Measurements from ENCODE around the gene SMU1. TPM values are rescaled to one million over a fixed set of nuclear protein-coding genes. Genes with fewer than 3 reads are reported as not detected.

The SMU1 gene
- total RNA-seq, 4 donors from 2014 or later = 12.8 to 18.1 (median 15.8) TPM

- TF ChIP-seq, protein P1, sequence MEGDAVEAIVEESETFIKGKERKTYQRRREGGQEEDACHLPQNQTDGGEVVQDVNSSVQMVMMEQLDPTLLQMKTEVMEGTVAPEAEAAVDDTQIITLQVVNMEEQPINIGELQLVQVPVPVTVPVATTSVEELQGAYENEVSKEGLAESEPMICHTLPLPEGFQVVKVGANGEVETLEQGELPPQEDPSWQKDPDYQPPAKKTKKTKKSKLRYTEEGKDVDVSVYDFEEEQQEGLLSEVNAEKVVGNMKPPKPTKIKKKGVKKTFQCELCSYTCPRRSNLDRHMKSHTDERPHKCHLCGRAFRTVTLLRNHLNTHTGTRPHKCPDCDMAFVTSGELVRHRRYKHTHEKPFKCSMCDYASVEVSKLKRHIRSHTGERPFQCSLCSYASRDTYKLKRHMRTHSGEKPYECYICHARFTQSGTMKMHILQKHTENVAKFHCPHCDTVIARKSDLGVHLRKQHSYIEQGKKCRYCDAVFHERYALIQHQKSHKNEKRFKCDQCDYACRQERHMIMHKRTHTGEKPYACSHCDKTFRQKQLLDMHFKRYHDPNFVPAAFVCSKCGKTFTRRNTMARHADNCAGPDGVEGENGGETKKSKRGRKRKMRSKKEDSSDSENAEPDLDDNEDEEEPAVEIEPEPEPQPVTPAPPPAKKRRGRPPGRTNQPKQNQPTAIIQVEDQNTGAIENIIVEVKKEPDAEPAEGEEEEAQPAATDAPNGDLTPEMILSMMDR (IDR thresholded peaks at IDR 0.05; ENCODE audit: low read depth) = no peak
These were observed 32.8 kb downstream of the SMU1 start for GRCh38 chr9:33043671-33044070.

DNA sequence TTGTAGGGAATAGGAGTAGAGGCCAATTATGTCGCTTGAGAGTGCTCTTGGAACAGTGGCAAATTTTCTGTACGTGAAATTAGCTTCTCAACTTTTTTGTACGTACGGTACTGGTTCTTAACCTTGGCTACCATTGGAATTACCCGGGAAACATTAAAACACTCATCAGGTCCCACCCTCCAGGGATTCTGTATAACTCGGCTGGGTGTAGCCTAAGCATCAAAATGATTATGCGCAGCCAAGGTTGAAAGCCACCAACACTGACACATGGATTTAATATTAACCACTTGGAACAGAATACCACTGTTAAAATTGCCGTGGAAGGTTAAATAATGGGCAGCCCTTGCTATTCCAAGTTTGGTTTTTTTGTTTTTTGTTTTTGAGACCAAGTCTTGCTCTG lies 34.0 kb downstream of the SMU1 start:
- TF ChIP-seq, protein P1 (IDR thresholded peaks at IDR 0.05; ENCODE audit: low read depth) = no peak

GRCh38 chr9:33041432-33042188 lies 34.9 kb downstream of the SMU1 start:
- TF ChIP-seq, protein P1 (IDR thresholded peaks at IDR 0.05; ENCODE audit: low read depth) = no peak

DNA sequence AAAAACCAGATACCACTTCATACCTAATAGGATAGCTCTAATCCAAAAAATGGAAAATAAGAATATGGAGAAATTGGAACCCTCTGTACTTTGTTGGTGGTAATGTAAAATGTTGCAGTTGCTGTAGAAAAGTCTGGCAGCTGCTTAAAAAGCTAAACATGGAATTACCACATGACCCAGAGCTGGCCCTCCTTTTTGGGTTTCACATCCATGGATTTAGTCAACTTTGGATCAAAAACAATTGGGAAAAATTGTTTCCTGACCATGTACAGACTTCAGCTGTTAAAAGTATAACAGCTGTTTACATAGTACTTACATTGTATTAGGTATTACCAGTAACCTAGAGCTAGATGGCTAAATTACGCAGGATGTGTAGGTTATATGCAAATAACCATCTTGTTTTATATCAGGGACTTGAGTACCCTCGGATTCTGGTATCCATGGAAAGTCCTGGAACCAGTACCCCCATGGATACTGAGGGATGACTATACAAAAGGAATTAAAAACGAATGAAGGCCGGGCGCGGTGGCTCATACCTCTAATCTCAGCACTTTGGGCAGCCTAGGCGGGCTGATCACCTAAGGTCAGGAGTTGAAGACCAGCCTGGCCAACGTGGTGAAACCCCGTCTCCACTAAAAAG lies 35.6 kb downstream of the SMU1 start:
- TF ChIP-seq, protein P1 (IDR thresholded peaks at IDR 0.05; ENCODE audit: low read depth) = no peak

DNA sequence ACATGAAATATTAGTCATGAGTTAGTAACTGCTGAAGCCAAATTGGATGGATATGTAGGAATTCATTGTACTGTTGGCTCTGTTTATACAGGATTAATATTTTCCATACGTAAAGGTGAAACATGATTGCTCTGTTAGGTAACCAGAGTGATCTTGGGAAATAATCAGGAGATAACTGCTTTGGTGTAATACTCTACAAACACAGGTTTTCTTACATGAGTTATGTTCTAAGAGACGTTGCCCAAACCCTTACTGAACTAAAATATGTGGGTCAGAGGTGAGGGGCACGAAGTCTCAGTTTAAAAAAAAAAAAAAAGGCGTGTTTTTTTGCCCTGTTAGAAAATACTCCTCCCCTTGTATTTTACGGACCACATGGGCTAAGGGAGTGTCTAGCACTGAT lies 43.6 kb downstream of the SMU1 start:
- TF ChIP-seq, protein P1 (IDR thresholded peaks at IDR 0.05; ENCODE audit: low read depth) = no peak

DNA sequence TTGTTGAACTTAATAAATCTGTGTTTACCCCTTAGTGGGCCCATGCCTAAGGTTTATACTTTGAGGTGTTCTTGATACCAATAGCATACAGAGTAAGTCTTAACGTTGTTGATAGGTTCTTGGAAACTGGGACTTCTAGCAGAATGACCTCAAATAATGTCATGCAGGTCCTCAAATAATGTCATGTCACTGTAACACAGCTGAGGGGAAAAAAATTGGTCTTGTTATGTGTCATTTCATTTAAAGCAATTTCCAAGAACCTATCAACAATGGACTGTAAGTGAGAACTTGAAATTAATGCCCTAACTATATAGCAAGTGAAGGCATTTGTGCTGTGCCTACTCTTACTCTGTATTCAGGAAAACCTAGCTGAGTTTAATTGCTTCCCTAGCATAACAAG lies 44.2 kb downstream of the SMU1 start:
- TF ChIP-seq, protein P1 (IDR thresholded peaks at IDR 0.05; ENCODE audit: low read depth) = no peak

GRCh38 chr9:33030285-33030684 lies 46.2 kb downstream of the SMU1 start:
- TF ChIP-seq, protein P1 (IDR thresholded peaks at IDR 0.05; ENCODE audit: low read depth) = no peak

All from subcutaneous adipose tissue (tissue), 4 donors.